Measurements from ENCODE around the gene PLA2G15. TPM values are rescaled to one million over a fixed set of nuclear protein-coding genes. Genes with fewer than 3 reads are reported as not detected.

Gene PLA2G15
- total and polyA plus RNA-seq, 2 of the 13 experiments (the other 11 are each of a cell fraction or from before 2014, with no cell fraction given) = 14.4 to 23.7 TPM

DNA sequence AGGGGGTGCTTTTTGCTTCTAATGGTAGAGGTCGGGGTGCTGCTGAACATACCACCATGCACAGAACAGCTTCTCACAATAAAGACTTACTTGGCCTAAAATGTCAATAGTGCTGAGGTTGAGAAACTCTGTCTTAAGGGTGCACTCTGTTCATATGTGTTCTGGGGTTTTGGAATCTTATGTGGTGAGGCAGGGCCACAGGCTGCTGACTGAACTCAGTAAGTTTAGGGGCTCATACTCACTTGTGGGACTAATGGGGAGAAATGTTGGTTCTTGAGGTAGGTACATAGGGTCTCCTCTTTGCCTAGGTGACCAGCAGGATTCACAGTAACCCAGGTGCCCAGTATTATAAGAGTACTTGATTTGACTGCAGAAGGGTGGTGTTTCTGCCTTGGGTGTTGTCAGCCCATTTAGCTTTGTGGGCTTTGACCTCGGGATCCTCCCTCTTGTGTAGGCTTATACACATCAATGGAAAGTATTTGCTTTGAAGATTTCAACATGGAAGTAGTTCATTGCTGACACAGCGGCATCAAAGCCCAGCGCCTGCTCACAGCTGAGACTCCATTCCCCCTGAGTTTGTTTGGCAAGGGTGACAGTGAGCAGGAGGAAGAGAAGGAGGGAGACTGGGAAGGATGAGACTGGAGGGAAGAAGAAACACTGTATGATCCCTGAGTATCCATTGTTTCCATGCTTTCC is 36.3 kb downstream of the PLA2G15 start (continued):
- TF ChIP-seq, protein P1, sequence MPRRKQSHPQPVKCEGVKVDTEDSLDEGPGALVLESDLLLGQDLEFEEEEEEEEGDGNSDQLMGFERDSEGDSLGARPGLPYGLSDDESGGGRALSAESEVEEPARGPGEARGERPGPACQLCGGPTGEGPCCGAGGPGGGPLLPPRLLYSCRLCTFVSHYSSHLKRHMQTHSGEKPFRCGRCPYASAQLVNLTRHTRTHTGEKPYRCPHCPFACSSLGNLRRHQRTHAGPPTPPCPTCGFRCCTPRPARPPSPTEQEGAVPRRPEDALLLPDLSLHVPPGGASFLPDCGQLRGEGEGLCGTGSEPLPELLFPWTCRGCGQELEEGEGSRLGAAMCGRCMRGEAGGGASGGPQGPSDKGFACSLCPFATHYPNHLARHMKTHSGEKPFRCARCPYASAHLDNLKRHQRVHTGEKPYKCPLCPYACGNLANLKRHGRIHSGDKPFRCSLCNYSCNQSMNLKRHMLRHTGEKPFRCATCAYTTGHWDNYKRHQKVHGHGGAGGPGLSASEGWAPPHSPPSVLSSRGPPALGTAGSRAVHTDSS (CRISPR knock-in tag; conservative IDR thresholded peaks at IDR 0.05) = no peak
- TF ChIP-seq MTA1 (CRISPR knock-in tag; IDR thresholded peaks at IDR 0.05; ENCODE audit: borderline replicate concordance) (peak; percentile 72; the same call in 1 of the 2 replicates), JARID2 (CRISPR knock-in tag; IDR thresholded peaks at IDR 0.05; ENCODE audit: insufficient replicate concordance) (peak; percentile 41), NFIB (CRISPR knock-in tag; IDR thresholded peaks at IDR 0.05; ENCODE audit: borderline replicate concordance) (no peak), ZNF292 (CRISPR knock-in tag; IDR thresholded peaks at IDR 0.05; ENCODE audit: borderline replicate concordance, low read depth) (peak; percentile 92; the same call in 1 of the 2 replicates), SRY (CRISPR knock-in tag; IDR thresholded peaks at IDR 0.05) (no peak), ZSCAN9 (CRISPR knock-in tag; IDR thresholded peaks at IDR 0.05; ENCODE audit: borderline replicate concordance) (peak; percentile 76; the same call in 1 of the 2 replicates), KLF11 (CRISPR knock-in tag; IDR thresholded peaks at IDR 0.05) (peak; percentile 28; the same call in 1 of the 2 replicates), ZSCAN29 (CRISPR knock-in tag; conservative IDR thresholded peaks at IDR 0.05) (peak; percentile 93; the same call in 1 of the 2 replicates), ATM (IDR thresholded peaks at IDR 0.05; ENCODE audit: borderline replicate concordance) (no peak), ATF1 (CRISPR knock-in tag; IDR thresholded peaks at IDR 0.05) (peak; percentile 66; the same call in 1 of the 2 replicates), TOPORS (CRISPR knock-in tag; IDR thresholded peaks at IDR 0.05) (0 out of 2 replicates have a peak, but pooled peaks have one; percentile 56), HDAC1 (CRISPR knock-in tag; IDR thresholded peaks at IDR 0.05) (peak; percentile 94), MXI1 (IDR thresholded peaks at IDR 0.05; ENCODE audit: borderline replicate concordance, low read depth, low read length) (peak; percentile 73; the same call in 2 of the 3 replicates), ZKSCAN8 (CRISPR knock-in tag; IDR thresholded peaks at IDR 0.05; ENCODE audit: borderline replicate concordance) (peak; percentile 68; the same call in 1 of the 2 replicates), ZNF891 (CRISPR knock-in tag; IDR thresholded peaks at IDR 0.05) (no peak), ETV6 (CRISPR knock-in tag; conservative IDR thresholded peaks at IDR 0.05) (no peak), KDM5A (IDR thresholded peaks at IDR 0.05; ENCODE audit: borderline replicate concordance, low read length) (peak; percentile 37; the same call in 1 of the 2 replicates), ZNF3 (CRISPR knock-in tag; IDR thresholded peaks at IDR 0.05) (peak; percentile 76; the same call in 1 of the 2 replicates), ZNF282 (IDR thresholded peaks at IDR 0.05; ENCODE audit: partially characterized antibody) (no peak), NR3C1 (CRISPR knock-in tag; IDR thresholded peaks at IDR 0.05) (no peak), SIX1 (CRISPR knock-in tag; IDR thresholded peaks at IDR 0.05; ENCODE audit: borderline replicate concordance) (peak; percentile 70; the same call in 1 of the 2 replicates), GABPA (IDR thresholded peaks at IDR 0.05; ENCODE audit: low read depth, low read length) (no peak), GABPA (CRISPR knock-in tag; IDR thresholded peaks at IDR 0.05; ENCODE audit: low read depth) (0 out of 2 replicates have a peak, but pooled peaks have one; percentile 26), XBP1 (CRISPR knock-in tag; IDR thresholded peaks at IDR 0.05) (no peak)
- TF ChIP-seq, protein P2, sequence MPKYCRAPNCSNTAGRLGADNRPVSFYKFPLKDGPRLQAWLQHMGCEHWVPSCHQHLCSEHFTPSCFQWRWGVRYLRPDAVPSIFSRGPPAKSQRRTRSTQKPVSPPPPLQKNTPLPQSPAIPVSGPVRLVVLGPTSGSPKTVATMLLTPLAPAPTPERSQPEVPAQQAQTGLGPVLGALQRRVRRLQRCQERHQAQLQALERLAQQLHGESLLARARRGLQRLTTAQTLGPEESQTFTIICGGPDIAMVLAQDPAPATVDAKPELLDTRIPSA (CRISPR knock-in tag; IDR thresholded peaks at IDR 0.05; ENCODE audit: borderline replicate concordance) = no peak
- TF ChIP-seq, protein P3, sequence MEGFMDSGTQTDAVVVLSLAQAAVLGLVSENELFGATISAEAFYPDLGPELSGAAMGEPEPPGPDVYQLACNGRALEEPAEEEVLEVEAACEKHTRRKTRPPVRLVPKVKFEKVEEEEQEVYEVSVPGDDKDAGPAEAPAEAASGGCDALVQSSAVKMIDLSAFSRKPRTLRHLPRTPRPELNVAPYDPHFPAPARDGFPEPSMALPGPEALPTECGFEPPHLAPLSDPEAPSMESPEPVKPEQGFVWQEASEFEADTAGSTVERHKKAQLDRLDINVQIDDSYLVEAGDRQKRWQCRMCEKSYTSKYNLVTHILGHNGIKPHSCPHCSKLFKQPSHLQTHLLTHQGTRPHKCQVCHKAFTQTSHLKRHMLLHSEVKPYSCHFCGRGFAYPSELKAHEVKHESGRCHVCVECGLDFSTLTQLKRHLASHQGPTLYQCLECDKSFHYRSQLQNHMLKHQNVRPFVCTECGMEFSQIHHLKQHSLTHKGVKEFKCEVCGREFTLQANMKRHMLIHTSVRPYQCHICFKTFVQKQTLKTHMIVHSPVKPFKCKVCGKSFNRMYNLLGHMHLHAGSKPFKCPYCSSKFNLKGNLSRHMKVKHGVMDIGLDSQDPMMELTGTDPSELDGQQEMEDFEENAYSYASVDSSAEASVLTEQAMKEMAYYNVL (CRISPR knock-in tag; IDR thresholded peaks at IDR 0.05; ENCODE audit: borderline replicate concordance) = peak; percentile 99

Measured in HepG2 (cell line).